ENCODE measurements around the gene SLC25A19.

The SLC25A19 gene

GRCh38 chr17:75318615-75319222 is 29.5 kb upstream of the SLC25A19 start:
- DNase-seq (ENCODE audit: insufficient read length) (no peak), FAIRE-seq (peak; percentile 73)
- TF ChIP-seq TAF1 (IDR thresholded peaks at IDR 0.05; ENCODE audit: borderline replicate concordance, low read depth, low read length) = no peak
- TF ChIP-seq POLR2AphosphoS5 (IDR thresholded peaks at IDR 0.05; ENCODE audit: low read depth, low read length) = peak; percentile 57

GRCh38 chr17:75318211-75318610 is 29.0 kb upstream of the SLC25A19 start:
- no peak for TF ChIP-seq TAF1 (IDR thresholded peaks at IDR 0.05; ENCODE audit: borderline replicate concordance, low read depth, low read length)
- TF ChIP-seq POLR2AphosphoS5 (IDR thresholded peaks at IDR 0.05; ENCODE audit: low read depth, low read length) = no peak; the same call in 1 of the 2 replicates
- TF ChIP-seq POLR2A (IDR thresholded peaks at IDR 0.05; ENCODE audit: low read depth, low read length) = no peak
- DNase-seq (ENCODE audit: insufficient read length) (no peak), FAIRE-seq (no peak)

- TF ChIP-seq POLR2AphosphoS5 (IDR thresholded peaks at IDR 0.05; ENCODE audit: low read depth, low read length) (no peak), POLR2A (IDR thresholded peaks at IDR 0.05; ENCODE audit: low read depth, low read length) (no peak)
- no peak for FAIRE-seq
- DNase-seq (ENCODE audit: insufficient read length) = no peak
These were observed 28.4 kb upstream of the SLC25A19 start for GRCh38 chr17:75317671-75318070.

- DNase-seq (ENCODE audit: insufficient read length) (no peak), FAIRE-seq (no peak)
- TF ChIP-seq TAF1 (IDR thresholded peaks at IDR 0.05; ENCODE audit: borderline replicate concordance, low read depth, low read length) (no peak), POLR2AphosphoS5 (IDR thresholded peaks at IDR 0.05; ENCODE audit: low read depth, low read length) (peak; percentile 61; the same call in 1 of the 2 replicates), POLR2A (IDR thresholded peaks at IDR 0.05; ENCODE audit: low read depth, low read length) (no peak; the same call in 1 of the 2 replicates)
These were observed 27.0 kb upstream of the SLC25A19 start for GRCh38 chr17:75316253-75316652.

GRCh38 chr17:75315541-75316243 is 26.5 kb upstream of the SLC25A19 start:
- TF ChIP-seq POLR2A (IDR thresholded peaks at IDR 0.05; ENCODE audit: low read depth, low read length) (peak; percentile 47; the same call in 1 of the 2 replicates), TAF1 (IDR thresholded peaks at IDR 0.05; ENCODE audit: borderline replicate concordance, low read depth, low read length) (no peak)
- DNase-seq (ENCODE audit: insufficient read length) = no peak
- FAIRE-seq = peak; percentile 87

- DNase-seq (ENCODE audit: insufficient read length) (no peak), FAIRE-seq (peak; percentile 76)
- no peak for TF ChIP-seq POLR2A (IDR thresholded peaks at IDR 0.05; ENCODE audit: low read depth, low read length)
- 0 out of 2 replicates have a peak, but pooled peaks have one; percentile 19 for TF ChIP-seq POLR2AphosphoS5 (IDR thresholded peaks at IDR 0.05; ENCODE audit: low read depth, low read length)
- TF ChIP-seq TAF1 (IDR thresholded peaks at IDR 0.05; ENCODE audit: borderline replicate concordance, low read depth, low read length) = no peak
These were observed 24.8 kb upstream of the SLC25A19 start for GRCh38 chr17:75313941-75314551.

GRCh38 chr17:75308732-75309629 is 19.7 kb upstream of the SLC25A19 start:
- TF ChIP-seq TAF1 (IDR thresholded peaks at IDR 0.05; ENCODE audit: borderline replicate concordance, low read depth, low read length) (no peak), POLR2A (IDR thresholded peaks at IDR 0.05; ENCODE audit: low read depth, low read length) (no peak), POLR2AphosphoS5 (IDR thresholded peaks at IDR 0.05; ENCODE audit: low read depth, low read length) (no peak)
- no peak for FAIRE-seq
- DNase-seq (ENCODE audit: insufficient read length) = no peak

- DNase-seq (ENCODE audit: insufficient read length) (no peak), FAIRE-seq (no peak)
- TF ChIP-seq POLR2A (IDR thresholded peaks at IDR 0.05; ENCODE audit: low read depth, low read length) (no peak), TAF1 (IDR thresholded peaks at IDR 0.05; ENCODE audit: borderline replicate concordance, low read depth, low read length) (no peak), POLR2AphosphoS5 (IDR thresholded peaks at IDR 0.05; ENCODE audit: low read depth, low read length) (no peak)
These were observed 18.9 kb upstream of the SLC25A19 start for GRCh38 chr17:75307957-75308731.

GRCh38 chr17:75301502-75302206 is 12.4 kb upstream of the SLC25A19 start:
- FAIRE-seq (no peak), DNase-seq (ENCODE audit: insufficient read length) (no peak)
- no peak for TF ChIP-seq POLR2A (IDR thresholded peaks at IDR 0.05; ENCODE audit: low read depth, low read length)

GRCh38 chr17:75301049-75301448 is 11.8 kb upstream of the SLC25A19 start:
- FAIRE-seq (no peak), DNase-seq (ENCODE audit: insufficient read length) (no peak)
- TF ChIP-seq POLR2A (IDR thresholded peaks at IDR 0.05; ENCODE audit: low read depth, low read length) (no peak), POLR2AphosphoS5 (IDR thresholded peaks at IDR 0.05; ENCODE audit: low read depth, low read length) (no peak), TAF1 (IDR thresholded peaks at IDR 0.05; ENCODE audit: borderline replicate concordance, low read depth, low read length) (no peak)
